Measurements from ENCODE around the gene FETUB.
"Not testable (repeated sequence)": the region's sequence is repeated elsewhere in the genome, so short reads cannot be mapped to it uniquely, and the experiment has no call there.

The FETUB gene

DNA sequence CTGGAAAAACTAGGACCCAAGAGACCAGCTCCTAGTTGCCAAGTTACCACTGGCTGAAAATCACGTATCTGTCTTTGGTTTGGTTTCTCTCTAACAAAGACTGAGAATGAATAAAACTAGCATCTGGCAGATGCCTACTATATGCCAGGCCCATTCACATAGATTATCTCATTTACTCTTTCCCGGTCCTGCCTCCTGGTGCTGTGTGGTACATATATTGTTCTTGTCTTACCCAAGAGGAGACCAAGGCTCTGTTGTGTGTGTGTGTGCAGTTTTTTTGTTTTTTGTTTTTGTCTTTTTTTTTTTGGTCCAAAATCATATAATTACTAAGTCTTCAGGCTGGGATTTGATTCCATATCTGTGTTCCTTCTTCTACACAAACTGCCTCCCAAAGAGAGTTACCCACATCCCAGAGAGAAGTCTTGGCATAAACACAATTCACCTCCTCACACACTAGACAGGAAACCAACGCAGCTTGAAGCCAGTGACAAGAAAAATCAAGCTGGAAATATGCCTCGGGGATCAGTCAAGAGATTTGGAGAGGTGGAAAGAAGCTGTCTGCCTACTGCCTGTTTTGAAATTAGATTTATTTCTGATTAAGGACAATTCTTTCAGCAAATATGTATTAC lies 26.4 kb upstream of the FETUB start:
- no peak for DNase-seq

GRCh38 chr3:186614266-186614596 lies 26.0 kb upstream of the FETUB start:
- DNase-seq, result no peak

GRCh38 chr3:186614597-186615483 lies 25.4 kb upstream of the FETUB start:
- peak; percentile 73 for DNase-seq

- no peak for DNase-seq
Measured at GRCh38 chr3:186616299-186616617, 23.9 kb upstream of the FETUB start.

DNA sequence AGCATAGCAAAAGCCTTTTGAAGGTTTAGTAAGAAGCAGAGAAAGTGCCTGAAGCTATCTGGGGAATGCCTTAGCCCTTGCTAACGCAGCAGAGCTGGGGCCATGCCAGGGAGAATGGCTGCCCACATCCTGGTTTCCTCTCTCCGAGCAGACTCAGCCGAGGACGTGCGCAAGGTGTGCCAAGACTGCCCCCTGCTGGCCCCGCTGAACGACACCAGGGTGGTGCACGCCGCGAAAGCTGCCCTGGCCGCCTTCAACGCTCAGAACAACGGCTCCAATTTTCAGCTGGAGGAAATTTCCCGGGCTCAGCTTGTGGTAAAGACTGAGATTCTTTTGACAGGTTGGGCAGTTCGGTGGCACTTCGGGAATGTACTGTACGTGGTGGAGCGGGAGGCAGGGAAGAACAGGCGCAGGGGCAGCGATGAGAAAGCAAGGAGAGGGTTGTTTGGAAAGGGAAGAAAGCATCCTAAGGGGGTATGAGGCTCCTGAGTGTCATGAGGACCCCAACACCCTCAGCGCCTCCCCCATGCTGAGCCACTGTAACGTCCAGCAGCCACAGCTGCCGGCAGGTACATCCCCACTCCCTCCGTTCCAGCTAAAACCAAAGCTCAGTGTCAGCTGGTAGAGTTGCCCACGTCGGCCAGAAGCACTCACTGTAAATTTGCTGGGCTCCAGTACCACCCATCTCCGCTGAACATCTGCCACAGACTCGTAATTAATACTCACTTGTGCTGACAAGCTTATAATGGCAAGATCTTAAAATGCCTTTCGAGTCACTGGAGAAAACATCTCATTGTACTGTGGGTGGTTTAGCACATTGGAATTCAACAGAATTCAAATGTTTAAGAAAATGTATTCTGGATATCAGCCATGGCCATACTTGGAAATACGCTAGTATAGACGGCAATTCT lies 22.9 kb upstream of the FETUB start:
- peak; percentile 32 for DNase-seq

DNA sequence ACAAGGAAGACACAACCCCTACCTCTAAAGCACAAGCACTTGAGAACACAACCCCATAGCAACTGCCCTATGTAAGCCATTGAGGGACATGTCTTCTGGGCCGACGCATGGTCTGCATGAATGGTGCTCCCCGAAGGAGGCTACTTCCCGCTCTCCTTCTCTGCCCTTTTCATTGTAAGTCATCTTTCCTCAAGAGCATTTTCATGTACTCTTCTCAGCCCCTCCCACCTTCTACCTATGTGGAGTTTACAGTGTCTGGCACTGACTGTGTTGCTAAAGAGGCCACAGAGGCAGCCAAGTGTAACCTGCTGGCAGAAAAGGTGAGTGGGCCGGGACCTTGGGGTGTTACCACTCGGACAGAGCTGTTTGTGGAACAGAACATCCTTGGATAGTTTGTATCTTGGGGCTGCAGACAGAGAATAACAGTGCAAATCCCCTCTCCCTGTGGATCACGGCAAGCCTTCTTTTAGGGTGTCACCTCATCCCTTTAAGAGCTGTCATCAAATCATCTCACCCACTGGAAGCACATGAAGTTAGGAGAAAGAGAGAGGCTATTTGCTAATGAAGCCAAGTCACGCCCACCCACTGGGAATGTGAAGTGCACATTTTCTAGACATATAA lies 21.8 kb upstream of the FETUB start:
- no peak for DNase-seq

DNA sequence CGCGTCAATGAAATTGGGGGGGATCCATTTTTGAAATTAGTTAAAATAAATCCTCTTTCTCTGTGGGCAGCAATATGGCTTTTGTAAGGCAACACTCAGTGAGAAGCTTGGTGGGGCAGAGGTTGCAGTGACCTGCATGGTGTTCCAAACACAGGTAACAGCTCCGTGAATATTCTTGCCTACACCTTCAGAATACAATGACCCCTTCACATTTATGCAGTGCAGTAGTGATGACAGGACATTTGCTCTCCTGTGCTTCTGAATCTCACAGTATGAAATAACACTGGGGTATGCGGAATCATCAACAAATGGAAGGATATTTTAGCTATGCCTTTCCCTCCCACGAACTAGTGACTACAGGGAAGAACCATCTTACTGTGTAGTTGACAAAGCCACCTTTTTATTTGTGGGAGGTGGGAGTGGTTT lies 20.4 kb upstream of the FETUB start:
- no peak for DNase-seq

DNA sequence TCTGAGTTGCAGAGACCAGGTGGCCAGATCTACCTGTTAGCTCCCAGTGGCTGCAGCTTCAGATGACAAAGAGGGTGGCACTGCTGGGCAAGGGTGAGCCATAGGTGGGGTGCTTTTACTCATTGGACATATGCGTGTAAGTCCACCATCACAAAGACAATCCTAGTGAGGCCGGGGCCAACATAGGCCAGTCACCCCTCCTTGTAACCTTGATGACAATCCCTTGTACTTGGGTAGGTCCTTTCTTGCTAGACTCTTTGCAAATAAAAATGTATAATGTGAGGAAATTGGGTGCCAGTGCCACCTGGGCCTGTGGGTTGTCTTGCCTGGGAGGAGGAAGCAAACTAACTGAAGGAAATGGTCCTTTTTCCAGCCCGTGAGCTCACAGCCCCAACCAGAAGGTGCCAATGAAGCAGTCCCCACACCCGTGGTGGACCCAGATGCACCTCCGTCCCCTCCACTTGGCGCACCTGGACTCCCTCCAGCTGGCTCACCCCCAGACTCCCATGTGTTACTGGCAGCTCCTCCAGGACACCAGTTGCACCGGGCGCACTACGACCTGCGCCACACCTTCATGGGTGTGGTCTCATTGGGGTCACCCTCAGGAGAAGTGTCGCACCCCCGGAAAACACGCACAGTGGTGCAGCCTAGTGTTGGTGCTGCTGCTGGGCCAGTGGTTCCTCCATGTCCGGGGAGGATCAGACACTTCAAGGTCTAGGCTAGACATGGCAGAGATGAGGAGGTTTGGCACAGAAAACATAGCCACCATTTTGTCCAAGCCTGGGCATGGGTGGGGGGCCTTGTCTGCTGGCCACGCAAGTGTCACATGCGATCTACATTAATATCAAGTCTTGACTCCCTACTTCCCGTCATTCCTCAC lies 19.7 kb upstream of the FETUB start:
- no peak for DNase-seq

DNA sequence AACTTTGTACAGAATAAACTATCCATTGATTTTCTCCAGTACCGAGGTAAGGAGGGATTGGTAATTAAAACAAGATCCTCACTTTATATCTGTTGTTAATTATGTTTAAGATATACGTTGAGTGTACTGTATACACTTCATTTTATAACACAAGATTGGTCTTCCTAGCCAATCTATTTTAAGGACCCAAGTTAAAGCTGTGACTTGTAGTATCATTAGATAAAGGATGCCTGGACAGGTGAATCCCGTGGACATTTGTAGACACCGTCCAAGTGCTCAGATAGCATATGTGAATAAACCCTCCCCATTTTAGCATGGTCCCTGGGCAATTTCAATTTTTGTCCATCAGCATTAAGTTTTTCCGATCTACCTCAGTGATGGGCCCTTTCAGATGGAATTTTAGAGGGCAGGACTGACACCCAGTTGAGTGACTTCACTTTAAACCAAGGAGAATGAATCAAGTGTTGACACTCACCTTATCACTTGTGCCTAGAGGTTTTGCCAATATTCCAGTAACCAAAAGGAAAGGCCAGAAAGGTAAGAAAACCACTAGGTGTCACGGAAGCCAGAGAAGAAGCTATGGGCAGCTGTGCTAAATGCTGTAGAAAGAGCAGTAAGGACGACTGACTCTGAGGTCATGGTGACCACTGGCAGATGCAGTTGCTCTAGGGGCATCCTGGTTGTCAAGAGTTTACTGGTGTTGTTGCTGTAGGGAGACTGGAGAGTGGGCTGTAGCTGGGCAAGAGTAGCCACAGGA lies 18.1 kb upstream of the FETUB start:
- no peak for DNase-seq

DNA sequence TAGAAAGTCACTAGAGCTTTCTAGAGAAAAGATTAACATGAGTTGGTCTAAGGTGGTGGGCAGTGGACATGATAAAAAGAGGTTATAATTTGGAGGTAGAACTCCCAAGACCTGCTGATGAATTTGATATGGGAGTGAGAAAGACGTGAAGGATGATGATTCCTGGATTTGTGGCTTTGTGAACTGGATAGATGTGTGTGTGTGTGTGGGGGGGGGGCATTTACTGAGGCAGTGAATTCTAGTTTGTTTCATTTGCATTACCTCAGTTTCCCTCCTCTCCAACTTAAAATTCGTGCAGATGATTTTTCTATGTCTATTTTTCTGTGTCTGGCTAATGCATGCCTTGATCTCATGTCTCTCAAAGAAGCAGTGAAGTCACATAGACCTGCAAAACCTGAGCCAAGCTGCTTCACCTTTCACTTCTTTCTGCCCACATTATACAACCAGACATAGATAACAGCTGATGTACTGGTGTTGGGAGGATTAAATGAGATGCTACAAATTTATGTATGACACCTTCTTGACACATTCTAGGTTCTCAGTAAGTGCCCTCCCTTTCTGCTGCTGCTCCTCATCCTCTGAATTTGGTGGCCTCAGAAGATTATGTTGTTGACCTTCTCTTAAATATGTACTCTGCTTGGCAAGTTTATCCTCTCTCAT lies 17.4 kb upstream of the FETUB start:
- no peak for DNase-seq

- no peak for DNase-seq
Measured at GRCh38 chr3:186624598-186624997, 15.6 kb upstream of the FETUB start.

GRCh38 chr3:186625600-186626042 lies 14.6 kb upstream of the FETUB start:
- DNase-seq, result no peak

DNA sequence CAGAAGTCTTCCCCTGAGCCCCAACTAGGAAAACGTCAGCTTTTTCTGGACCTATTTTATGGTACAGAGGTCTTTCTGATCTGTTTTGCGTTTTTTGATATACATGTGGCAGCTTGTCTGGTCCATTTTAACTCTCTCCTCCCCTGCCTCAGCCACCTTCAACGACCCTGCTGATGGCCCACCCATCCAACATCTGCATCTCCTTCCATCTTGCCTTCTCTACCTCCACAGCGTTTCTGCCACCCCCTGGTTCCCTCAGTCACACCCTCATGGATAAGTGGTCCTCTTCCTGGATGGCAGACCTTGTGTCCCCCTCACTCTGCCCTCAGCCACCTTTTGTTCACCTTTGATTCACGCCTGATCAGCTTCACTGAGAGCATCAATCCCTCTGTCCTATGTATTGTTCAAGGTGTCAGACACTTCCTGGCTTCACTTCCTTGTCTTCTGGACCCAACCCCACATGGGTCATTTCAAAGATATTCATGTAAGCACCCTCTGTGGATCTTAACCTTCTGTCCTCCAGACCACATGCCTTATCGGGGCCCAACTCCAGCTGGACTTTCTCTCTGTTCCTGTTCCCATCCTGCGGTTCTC lies 13.8 kb upstream of the FETUB start:
- no peak for DNase-seq

GRCh38 chr3:186627852-186628414 lies 12.3 kb upstream of the FETUB start:
- no peak for DNase-seq

DNA sequence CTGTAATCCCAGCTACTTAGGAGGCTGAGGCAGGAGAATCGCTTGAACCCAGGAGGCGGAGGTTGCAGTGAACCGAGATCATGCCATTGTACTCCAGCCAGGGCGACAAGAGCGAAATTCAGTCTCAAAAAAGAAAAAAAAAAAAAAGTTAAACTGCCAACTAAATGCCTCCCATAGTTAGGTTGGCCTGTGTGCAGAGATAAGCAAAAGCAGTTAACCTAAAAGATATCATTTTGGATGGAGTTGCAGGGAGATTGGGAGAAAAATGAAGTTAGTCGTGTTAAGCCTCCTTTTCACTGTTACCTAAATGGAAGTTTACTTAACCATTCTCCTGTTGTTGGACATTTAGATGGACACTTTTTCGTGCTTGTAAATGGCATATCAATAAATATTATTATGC lies 11.4 kb upstream of the FETUB start:
- no peak for DNase-seq

- no peak for DNase-seq
Measured at GRCh38 chr3:186630950-186631641, 9.1 kb upstream of the FETUB start.

- no peak for DNase-seq
Measured at GRCh38 chr3:186633481-186633880, 6.7 kb upstream of the FETUB start.

DNA sequence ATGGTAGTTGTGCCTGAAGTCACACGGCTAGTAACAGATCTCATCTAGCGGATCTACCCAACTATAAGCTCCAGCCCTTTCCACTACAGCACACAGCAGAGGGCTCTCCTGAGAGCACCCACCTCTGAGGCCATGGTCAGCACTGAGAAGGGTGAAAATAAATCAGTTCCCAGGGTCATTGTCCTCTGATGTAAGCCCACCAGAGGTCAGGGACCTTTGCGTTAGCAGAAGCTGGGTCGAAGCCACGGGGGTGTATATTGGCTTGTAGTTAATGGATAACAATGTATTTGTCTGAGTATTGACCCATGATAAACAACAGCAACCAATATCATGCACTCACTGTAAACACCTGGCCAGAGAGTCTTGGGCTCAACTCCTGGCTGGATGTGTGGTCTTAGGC lies 6.0 kb upstream of the FETUB start:
- DNase-seq, result not testable (repeated sequence)

DNA sequence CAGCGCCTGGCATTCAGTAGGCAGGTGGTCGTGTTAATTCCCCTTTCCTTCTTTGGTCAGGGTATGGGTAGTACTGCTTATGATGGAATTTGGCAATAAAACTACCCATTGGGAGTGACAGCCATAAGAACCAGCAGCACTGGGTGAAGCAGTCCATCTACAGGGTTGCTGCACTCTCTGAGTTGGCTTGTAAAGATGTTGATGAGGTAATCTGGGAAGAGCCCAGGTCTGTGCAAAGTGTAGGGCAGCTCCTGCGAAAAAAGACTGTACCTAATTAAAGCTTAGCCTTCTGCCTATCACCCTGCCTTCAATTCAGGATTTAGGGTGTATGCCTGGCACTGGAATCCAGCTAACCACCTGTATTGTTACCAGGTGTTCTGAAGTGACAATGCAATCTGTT lies 4.7 kb upstream of the FETUB start:
- no peak for DNase-seq
